Esophagus squamous epithelium (tissue), 4 donors: ENCODE results near the gene ASS1.

Experiments used
- POLR2A ChIP-seq, 4 donors: fragments of 450-650 bp; IDR thresholded peaks; one replicate each; pipeline ENCODE4 v1.6.1; 2017; ENCODE audit warnings: antibody characterized with exemption in 4 of 4, mild to moderate bottlenecking in 4 of 4, moderate library complexity in 3 of 4
- TF ChIP-seq, protein P1 (sequence below), 6 experiments: fragments of 450-650 bp in 4 of 6; fragments of 200-600 bp in 2 of 6; sonication (generic) in 2 of 6; IDR thresholded peaks; one replicate each; pipeline ENCODE4 v1.5.1; 2016 to 2019; ENCODE audit warnings: antibody characterized with exemption in 6 of 6, mild to moderate bottlenecking in 4 of 6, moderate library complexity in 4 of 6

DNA sequence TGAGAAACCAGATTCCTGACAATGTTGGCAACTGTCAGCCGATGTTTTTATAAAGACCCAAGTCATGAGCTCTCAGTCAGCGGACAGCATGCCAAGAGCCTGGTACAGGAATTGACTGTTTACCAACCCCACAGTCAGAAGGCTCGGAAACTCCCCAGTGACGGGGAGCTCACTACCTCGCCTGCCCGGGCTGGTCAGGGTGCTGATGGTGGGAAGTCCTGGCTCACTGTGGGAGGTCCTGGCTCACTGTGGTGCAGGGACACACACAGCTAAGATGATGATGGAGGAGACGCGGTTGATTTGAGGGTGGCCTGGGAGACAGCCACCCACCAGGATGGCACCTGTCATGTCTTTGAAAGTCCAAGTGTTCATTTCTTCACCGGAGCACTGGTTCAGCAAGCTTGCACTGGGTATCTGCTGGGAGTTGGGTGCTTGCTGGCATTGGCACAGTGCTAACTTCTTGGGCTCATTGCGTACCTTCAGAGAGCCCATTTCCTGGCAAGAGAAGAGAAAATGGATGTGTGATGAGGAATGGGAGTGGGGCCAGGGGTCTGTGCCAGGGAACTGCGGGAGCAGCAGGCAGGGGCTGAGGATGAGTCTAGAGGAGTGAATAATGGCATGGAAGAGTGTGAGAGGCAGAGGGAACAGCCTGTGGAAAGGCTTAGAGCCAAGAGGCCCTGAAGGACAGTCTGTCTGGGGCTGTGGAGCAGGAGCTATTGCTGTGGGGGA lies 15.3 kb downstream of the ASS1 start:
- TF ChIP-seq, protein P1, sequence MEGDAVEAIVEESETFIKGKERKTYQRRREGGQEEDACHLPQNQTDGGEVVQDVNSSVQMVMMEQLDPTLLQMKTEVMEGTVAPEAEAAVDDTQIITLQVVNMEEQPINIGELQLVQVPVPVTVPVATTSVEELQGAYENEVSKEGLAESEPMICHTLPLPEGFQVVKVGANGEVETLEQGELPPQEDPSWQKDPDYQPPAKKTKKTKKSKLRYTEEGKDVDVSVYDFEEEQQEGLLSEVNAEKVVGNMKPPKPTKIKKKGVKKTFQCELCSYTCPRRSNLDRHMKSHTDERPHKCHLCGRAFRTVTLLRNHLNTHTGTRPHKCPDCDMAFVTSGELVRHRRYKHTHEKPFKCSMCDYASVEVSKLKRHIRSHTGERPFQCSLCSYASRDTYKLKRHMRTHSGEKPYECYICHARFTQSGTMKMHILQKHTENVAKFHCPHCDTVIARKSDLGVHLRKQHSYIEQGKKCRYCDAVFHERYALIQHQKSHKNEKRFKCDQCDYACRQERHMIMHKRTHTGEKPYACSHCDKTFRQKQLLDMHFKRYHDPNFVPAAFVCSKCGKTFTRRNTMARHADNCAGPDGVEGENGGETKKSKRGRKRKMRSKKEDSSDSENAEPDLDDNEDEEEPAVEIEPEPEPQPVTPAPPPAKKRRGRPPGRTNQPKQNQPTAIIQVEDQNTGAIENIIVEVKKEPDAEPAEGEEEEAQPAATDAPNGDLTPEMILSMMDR (IDR thresholded peaks at IDR 0.05): no peak
- TF ChIP-seq POLR2A (IDR thresholded peaks at IDR 0.05): no peak
